ENCODE data around the gene FAM156A. TPM values are rescaled to one million over a fixed set of nuclear protein-coding genes. Genes with fewer than 3 reads are reported as not detected.
A peak's percentile ranks its signal among the peaks of the same experiment; 100 is the strongest.
"Not testable (repeated sequence)": the region's sequence is repeated elsewhere in the genome, so short reads cannot be mapped to it uniquely, and the experiment has no call there.

Gene FAM156A, protein sequence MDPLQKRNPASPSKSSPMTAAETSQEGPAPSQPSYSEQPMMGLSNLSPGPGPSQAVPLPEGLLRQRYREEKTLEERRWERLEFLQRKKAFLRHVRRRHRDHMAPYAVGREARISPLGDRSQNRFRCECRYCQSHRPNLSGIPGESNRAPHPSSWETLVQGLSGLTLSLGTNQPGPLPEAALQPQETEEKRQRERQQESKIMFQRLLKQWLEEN
- 9.2 TPM for total RNA-seq

DNA sequence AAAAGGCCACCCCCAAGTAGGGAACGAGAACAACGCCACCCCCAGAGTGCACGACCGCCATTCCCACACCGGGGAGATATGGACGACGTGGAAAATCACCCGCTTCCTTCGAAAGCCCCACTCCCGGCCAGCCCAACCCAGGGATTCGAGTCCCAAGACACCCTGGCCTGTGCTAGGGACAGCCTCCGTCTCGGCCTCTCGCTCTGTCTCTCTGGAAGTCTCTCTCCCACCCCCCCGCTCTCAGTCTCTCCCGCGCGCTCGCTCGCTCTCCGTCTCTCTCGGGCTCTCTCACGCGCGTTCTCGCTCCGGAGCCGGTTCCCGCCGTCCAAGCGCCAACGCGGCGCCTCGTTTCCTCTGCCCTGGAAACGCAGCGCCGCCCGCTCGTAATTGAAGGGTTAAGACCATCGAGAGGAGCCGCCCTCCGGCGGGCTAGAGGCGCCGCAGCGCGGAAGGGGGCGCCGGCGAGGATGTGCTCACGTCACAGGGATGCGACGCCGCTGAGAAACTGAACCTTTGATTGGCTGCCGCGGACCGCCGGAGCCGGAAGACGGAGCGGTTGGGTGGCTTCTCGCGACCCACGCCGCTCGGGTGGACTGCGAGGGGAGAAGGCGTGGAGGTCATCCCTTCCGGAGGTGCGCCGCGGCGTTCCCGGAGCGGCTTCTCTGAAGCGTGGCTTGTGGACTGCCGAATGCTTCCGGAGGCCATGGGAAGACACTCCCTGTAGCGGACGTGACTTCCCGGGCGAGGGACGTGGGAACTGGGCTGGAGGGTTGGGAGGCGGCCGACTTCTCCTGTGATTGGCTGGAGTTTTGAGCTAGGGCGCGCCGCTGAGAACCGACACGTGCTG, at the start of gene FAM156A:
TSS of gene FAM156A (minus strand) at position 406 of the 847 bp plus-strand sequence. CDS start 9,930 bp downstream, outside the sequence.
- not testable (repeated sequence) for DNase-seq (ENCODE audit: low read depth in 2 of 3, low spot score in 2 of 3)

- DNase-seq (ENCODE audit: low read depth in 2 of 3, low spot score in 2 of 3), result no peak
Observed at GRCh38 chrX:53005327-53005726, 47.0 kb upstream of the FAM156A start.

GRCh38 chrX:53004811-53005210, 46.5 kb upstream of the FAM156A start:
- DNase-seq (ENCODE audit: low read depth in 2 of 3, low spot score in 2 of 3), result no peak

DNA sequence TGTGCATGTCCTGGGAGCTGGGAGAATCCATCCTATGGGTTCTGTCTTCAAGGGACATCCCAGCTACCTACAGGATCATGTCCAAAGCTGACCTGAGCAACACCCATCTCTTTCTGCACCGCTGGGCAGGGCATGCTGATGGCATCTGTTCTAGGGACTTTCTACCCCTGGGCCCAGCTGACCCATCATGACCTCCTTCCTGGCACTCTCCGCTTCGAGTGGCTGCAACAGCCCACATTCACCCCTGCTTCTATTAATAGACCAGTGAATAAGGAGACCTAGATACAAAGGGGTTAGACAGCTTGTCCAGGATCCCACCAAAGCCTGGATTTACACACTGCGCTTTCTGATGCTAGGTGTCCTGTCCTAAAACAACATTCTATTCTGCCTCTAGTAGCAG, 45.7 kb upstream of the FAM156A start:
- DNase-seq (ENCODE audit: low read depth in 2 of 3, low spot score in 2 of 3), result no peak

DNA sequence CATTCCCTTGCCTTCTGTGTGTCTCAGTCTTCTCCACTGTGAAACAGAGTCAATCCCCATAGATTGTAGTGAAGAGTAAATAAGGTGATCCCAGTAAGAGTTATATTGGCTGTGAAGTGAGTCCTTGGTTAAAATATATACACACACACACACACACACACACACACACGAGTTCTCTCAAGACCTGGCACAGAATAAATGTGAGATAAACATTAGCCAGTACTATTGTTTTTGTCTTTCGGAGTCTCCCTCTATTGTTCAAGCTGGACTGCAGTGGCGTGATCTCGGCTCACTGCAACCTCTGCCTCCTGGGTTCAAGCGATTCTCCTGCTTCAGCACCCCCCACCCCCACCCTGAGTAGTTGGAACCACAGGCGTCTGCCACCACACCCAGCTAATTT, 44.8 kb upstream of the FAM156A start:
- DNase-seq (ENCODE audit: low read depth in 2 of 3, low spot score in 2 of 3), result no peak

- DNase-seq (ENCODE audit: low read depth in 2 of 3, low spot score in 2 of 3), result no peak
Observed at GRCh38 chrX:53001958-53002357, 43.6 kb upstream of the FAM156A start.

GRCh38 chrX:53000447-53001135, 42.3 kb upstream of the FAM156A start:
- no peak for DNase-seq (ENCODE audit: low read depth in 2 of 3, low spot score in 2 of 3)

DNA sequence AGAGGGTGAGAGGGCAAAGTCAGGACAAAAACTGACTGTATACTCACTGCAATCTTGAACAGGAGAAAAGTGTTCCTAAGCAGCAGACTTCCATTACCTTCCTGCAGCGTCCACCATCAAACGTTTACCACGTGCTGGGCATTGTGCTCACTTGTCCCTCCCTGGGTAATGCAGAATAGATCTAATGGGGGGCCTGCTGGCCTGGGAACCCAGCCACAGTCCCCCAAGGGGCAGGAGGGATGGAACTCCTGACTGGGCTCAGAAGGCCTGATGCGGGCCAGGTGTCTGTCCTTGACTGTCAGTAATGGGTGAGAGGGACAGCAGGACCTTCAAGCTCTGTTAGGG, 37.6 kb upstream of the FAM156A start:
- no peak for DNase-seq (ENCODE audit: low read depth in 2 of 3, low spot score in 2 of 3)

- DNase-seq (ENCODE audit: low read depth in 2 of 3, low spot score in 2 of 3), result peak; percentile 72 to 96 (median 92)
Observed at GRCh38 chrX:52995135-52995986, 37.0 kb upstream of the FAM156A start.

DNA sequence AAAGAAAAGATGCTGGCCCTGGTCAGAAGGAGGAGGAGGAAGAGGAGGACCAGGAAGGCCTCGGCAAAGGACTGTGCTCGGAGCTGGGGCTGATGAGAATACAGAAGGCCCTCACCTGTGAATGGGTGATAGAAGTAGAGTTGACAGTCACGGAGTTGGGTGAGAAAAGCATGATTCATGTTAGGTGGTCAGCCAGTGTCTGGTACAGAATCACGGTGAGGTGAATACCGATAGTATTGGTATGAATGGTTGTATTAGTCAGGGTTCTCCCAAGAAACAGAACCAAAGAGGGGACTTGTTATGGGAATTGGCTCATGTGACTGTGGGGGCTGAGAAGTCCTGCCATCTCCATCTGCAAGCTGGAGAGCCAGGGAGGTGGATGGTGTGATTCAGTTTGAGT, 32.5 kb upstream of the FAM156A start:
- DNase-seq (ENCODE audit: low read depth in 2 of 3, low spot score in 2 of 3), result no peak

- DNase-seq (ENCODE audit: low read depth in 2 of 3, low spot score in 2 of 3), result peak in 2 of 3 donors; percentile 27 to 58
Observed at GRCh38 chrX:52990011-52990631, 31.8 kb upstream of the FAM156A start.

DNA sequence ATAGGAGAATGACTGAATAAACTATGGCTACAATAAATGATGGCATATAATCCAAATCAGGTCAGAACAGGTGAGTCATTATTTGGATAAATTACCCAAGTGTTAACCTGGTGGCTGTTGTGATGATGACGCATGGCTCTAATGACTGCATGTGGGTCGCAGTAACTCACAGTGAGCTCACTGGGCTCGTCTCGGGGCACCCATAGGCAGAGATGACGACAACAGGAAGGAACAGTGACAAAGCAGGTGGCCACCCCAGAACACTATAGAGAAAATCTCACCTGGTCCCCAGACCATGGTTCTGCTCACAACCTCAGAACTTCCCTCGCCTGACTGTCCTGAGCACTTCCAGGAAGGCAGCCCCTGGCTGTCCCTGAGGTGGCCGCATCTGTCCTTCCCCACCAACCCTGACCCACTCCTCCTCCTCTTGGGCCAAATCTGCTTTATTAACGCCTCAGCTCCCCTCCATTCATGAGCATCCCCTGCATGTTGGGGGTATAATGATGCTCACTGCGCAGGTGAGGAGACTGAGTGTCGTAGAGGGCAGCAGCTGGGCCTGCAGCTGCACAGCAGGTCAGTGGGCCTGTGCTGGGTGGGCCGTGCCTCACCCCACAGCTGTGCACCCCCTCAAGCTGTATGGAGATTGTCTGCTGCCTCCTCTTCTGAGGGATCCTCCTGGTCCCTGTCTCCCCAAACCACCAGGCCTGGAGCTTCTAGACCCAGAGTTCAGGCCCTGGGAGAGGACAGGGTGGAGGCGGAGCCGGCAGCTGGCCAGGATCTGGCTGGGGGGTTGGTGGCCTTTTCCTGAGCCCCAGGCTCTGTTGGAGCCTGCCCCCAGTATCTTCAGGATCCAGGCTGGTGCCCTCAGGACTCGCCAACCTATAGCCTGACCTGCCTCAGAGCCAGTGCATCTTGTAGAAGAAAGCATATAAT, 30.9 kb upstream of the FAM156A start:
- no peak for DNase-seq (ENCODE audit: low read depth in 2 of 3, low spot score in 2 of 3)

DNA sequence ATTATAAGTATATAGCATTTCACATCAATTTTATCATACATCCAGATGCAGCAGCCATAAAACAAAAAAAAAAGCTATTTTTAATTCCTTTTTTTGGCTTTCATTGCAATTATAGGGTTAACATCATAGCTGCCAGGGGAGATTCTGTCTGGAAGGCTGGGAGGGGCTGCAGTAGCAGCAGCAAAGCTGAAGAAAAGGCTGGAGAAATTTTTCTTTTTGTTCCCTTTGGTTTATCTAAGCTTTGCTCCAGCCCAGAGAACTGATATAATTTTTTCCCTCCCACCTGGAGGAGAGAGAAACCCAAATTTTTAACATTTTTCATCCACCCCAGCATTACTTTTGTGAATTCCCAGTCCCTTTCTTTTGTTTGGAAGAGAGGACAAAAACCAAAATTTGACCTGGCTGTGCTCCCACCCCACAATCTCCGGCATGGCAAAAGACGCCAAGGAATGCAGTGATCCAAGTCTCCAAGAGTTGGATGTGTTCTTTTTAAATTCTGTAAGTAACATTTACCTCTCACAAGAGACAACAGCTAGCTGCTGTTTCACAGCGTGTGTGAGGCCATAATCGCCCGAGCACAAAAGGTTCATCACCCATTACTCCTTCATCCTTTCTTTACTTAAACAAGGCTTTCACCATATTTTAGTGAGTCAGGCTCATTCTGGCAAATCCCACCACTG, 25.1 kb upstream of the FAM156A start:
- no peak for DNase-seq (ENCODE audit: low read depth in 2 of 3, low spot score in 2 of 3)

- DNase-seq (ENCODE audit: low read depth in 2 of 3, low spot score in 2 of 3), result no peak
Observed at GRCh38 chrX:52979993-52980392, 21.7 kb upstream of the FAM156A start.

GRCh38 chrX:52979568-52979967, 21.2 kb upstream of the FAM156A start:
- DNase-seq (ENCODE audit: low read depth in 2 of 3, low spot score in 2 of 3), result no peak

DNA sequence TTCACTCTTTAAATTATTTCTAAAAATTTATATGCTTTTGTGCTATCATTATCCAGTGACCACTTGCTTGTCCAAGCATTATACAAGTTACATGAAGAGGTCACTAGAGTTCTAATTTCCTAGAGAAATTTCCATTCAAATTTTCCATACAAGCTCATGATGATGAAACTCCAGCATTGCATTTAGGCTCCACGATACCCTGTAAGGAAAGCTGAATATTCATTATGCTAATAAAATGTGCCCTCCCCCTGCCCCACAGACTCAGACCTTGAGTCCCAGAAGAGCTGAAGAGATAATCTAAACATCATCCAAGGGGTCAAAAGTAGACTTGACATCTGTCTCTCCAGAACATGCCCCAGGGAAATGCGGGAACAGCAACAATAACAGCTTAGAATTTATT, 19.6 kb upstream of the FAM156A start:
- DNase-seq (ENCODE audit: low read depth in 2 of 3, low spot score in 2 of 3), result no peak

GRCh38 chrX:52975576-52975975, 17.3 kb upstream of the FAM156A start:
- DNase-seq (ENCODE audit: low read depth in 2 of 3, low spot score in 2 of 3), result not testable (repeated sequence)

DNA sequence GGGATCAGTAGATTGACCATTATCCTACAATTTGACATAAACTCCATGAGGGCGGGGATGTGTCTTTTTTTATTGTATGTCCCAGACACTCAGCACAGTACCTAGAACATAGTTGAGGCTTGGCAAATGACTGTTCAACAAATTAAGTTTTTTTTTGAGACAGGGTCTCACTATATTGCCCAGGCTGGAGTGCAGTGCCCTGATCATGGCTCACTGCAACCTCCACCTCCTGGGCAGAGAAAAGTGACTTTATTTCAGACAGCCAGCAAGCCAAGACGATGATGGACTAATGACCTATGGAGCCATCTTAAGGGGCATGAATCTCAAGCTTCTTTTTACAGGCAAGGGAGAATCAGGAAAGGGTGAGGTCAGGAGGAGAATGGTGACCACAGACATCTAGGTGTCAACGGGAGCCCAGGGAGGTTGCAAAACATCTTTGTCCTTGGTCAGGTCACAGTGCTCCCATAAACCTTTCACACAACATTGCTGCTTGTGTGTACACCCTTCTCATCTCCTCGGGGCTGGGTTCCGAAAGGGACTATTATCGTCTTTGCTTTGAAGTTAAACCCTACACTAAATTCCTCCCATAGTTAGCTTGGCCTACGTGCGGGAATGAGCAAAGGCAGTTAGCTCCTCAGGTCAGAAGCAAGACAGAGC, 16.1 kb upstream of the FAM156A start:
- not testable (repeated sequence) for DNase-seq (ENCODE audit: low read depth in 2 of 3, low spot score in 2 of 3)
